ENCODE results near the gene PNKP.

PNKP gene

DNA sequence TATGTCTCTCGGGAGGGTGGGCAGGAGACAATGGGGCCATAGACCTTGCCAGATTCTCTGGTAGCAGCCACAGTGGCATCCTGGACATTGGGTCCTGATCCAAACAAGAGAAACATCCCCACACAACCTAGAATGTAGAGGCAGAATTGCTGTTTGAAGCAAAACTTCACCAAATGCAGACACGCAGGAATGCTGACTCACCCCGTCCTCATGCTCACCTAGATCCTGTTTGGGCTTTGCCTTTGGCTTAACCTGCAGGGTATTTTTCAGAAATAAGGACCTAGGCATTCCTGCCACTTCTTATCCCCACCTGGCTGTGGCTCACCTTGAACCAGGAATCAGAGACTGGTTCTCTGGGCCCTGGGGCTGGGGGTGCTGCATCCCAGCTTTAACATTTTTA, 17.4 kb upstream of the PNKP start:
- no peak for TF ChIP-seq SNAI2 (CRISPR knock-in tag; IDR thresholded peaks at IDR 0.05)
- TF ChIP-seq, protein P1, sequence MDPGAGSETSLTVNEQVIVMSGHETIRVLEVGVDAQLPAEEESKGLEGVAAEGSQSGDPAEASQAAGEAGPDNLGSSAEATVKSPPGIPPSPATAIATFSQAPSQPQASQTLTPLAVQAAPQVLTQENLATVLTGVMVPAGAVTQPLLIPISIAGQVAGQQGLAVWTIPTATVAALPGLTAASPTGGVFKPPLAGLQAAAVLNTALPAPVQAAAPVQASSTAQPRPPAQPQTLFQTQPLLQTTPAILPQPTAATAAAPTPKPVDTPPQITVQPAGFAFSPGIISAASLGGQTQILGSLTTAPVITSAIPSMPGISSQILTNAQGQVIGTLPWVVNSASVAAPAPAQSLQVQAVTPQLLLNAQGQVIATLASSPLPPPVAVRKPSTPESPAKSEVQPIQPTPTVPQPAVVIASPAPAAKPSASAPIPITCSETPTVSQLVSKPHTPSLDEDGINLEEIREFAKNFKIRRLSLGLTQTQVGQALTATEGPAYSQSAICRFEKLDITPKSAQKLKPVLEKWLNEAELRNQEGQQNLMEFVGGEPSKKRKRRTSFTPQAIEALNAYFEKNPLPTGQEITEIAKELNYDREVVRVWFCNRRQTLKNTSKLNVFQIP (CRISPR knock-in tag; IDR thresholded peaks at IDR 0.05; ENCODE audit: borderline replicate concordance, low read depth) = no peak
- no peak for TF ChIP-seq ISL1 (CRISPR knock-in tag; IDR thresholded peaks at IDR 0.05)
- TF ChIP-seq PPARA (CRISPR knock-in tag; IDR thresholded peaks at IDR 0.05; ENCODE audit: borderline replicate concordance) = no peak
- TF ChIP-seq TCF4 (CRISPR knock-in tag; IDR thresholded peaks at IDR 0.05; ENCODE audit: borderline replicate concordance) = no peak
- ATAC-seq = no peak

- no peak for TF ChIP-seq CSDC2 (CRISPR knock-in tag; IDR thresholded peaks at IDR 0.05)
- no peak for TF ChIP-seq RARB (CRISPR knock-in tag; IDR thresholded peaks at IDR 0.05)
- no peak for TF ChIP-seq TOX (CRISPR knock-in tag; IDR thresholded peaks at IDR 0.05; ENCODE audit: borderline replicate concordance)
- TF ChIP-seq, protein P2, sequence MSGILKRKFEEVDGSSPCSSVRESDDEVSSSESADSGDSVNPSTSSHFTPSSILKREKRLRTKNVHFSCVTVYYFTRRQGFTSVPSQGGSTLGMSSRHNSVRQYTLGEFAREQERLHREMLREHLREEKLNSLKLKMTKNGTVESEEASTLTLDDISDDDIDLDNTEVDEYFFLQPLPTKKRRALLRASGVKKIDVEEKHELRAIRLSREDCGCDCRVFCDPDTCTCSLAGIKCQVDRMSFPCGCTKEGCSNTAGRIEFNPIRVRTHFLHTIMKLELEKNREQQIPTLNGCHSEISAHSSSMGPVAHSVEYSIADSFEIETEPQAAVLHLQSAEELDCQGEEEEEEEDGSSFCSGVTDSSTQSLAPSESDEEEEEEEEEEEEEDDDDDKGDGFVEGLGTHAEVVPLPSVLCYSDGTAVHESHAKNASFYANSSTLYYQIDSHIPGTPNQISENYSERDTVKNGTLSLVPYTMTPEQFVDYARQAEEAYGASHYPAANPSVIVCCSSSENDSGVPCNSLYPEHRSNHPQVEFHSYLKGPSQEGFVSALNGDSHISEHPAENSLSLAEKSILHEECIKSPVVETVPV (CRISPR knock-in tag; IDR thresholded peaks at IDR 0.05) = no peak
- TF ChIP-seq, protein P1 (CRISPR knock-in tag; IDR thresholded peaks at IDR 0.05; ENCODE audit: borderline replicate concordance, low read depth) = no peak
- TF ChIP-seq TCF4 (CRISPR knock-in tag; IDR thresholded peaks at IDR 0.05; ENCODE audit: borderline replicate concordance) = no peak
- TF ChIP-seq ZNF70 (CRISPR knock-in tag; IDR thresholded peaks at IDR 0.05) = no peak
- no peak for TF ChIP-seq PPARA (CRISPR knock-in tag; IDR thresholded peaks at IDR 0.05; ENCODE audit: borderline replicate concordance)
- no peak for TF ChIP-seq ISL1 (CRISPR knock-in tag; IDR thresholded peaks at IDR 0.05)
- TF ChIP-seq ZNF8 (CRISPR knock-in tag; IDR thresholded peaks at IDR 0.05) = no peak
- no peak for TF ChIP-seq ZNF565 (CRISPR knock-in tag; conservative IDR thresholded peaks at IDR 0.05; ENCODE audit: low read depth)
- TF ChIP-seq ZFP3 (CRISPR knock-in tag; IDR thresholded peaks at IDR 0.05) = no peak
- no peak for TF ChIP-seq SNAI2 (CRISPR knock-in tag; IDR thresholded peaks at IDR 0.05)
- TF ChIP-seq ARNTL (CRISPR knock-in tag; IDR thresholded peaks at IDR 0.05; ENCODE audit: borderline replicate concordance, low read depth) = no peak
- ATAC-seq = no peak
Observed at GRCh38 chr19:49884109-49884508, 16.7 kb upstream of the PNKP start.

DNA sequence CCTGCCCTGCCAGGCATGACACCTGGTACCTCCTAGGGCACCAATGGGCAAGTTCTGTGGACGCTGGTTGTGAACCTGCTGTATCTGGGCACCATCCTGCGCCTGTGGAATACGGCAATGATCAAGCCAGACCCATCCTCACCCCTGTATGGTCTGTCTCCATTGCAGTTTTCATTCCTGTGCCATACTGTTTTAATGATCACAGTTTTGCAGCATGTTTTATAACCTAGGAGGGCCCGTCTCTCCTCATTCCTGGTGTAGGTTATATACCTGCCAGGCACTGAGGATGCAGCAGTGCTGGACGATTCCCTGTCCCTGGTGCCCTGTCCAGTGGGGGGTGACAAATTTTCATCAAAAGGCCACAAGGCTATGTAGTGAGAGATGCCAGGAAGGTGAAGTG, 15.7 kb upstream of the PNKP start:
- no peak for TF ChIP-seq PPARA (CRISPR knock-in tag; IDR thresholded peaks at IDR 0.05; ENCODE audit: borderline replicate concordance)
- ATAC-seq = no peak

DNA sequence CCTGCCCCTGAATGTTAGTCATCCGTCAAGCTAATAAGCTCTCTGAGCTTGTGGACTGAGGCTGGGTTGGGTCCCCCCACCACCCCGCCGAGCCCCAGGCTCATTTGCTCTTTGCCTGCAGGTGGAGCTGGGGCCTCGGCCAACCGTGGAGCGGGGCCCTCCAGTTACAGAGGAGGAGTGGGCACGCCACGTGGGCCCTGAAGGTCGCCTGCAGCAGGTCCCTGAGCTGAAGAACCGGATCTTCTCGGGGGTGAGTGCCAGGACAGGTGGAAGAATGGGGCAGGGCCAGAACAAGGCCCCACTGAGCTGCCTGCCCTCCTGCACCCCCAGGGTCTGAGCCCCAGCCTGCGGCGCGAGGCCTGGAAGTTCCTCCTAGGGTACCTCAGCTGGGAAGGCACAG, 15.3 kb upstream of the PNKP start:
- ATAC-seq = no peak
- TF ChIP-seq, protein P1 (CRISPR knock-in tag; IDR thresholded peaks at IDR 0.05; ENCODE audit: borderline replicate concordance, low read depth) = no peak
- TF ChIP-seq ZFP3 (CRISPR knock-in tag; IDR thresholded peaks at IDR 0.05) = no peak
- no peak for TF ChIP-seq PATZ1 (CRISPR knock-in tag; IDR thresholded peaks at IDR 0.05; ENCODE audit: borderline replicate concordance)
- no peak for TF ChIP-seq ZC3H10 (CRISPR knock-in tag; IDR thresholded peaks at IDR 0.05)
- TF ChIP-seq TOX (CRISPR knock-in tag; IDR thresholded peaks at IDR 0.05; ENCODE audit: borderline replicate concordance) = no peak
- no peak for TF ChIP-seq OSR1 (CRISPR knock-in tag; IDR thresholded peaks at IDR 0.05)
- TF ChIP-seq BACH2 (CRISPR knock-in tag; IDR thresholded peaks at IDR 0.05; ENCODE audit: borderline replicate concordance) = no peak
- no peak for TF ChIP-seq ISL1 (CRISPR knock-in tag; IDR thresholded peaks at IDR 0.05)
- no peak for TF ChIP-seq GLIS3 (CRISPR knock-in tag; IDR thresholded peaks at IDR 0.05)
- TF ChIP-seq CSDC2 (CRISPR knock-in tag; IDR thresholded peaks at IDR 0.05) = no peak
- no peak for TF ChIP-seq CREB5 (CRISPR knock-in tag; IDR thresholded peaks at IDR 0.05; ENCODE audit: low read depth)

Data from SK-N-SH treated with all-trans-retinoic acid at 6 μM for 48 hours (cell line).